ENCODE results near the gene SCD5. TPM values are rescaled to one million over a fixed set of nuclear protein-coding genes. Genes with fewer than 3 reads are reported as not detected.

SCD5 gene
- total and polyA plus RNA-seq, 2 of the 4 experiments (the other 2 are of a cell fraction): 12.4 to 13.5 TPM

GRCh38 chr4:82784681-82785610 lies 13.7 kb downstream of the SCD5 start:
- no peak overlapping the region for H3K23ac ChIP-seq (ENCODE audit: low read depth, low read length)
- H2BK20ac ChIP-seq (ENCODE audit: low read depth, low read length): no peak overlapping the region
- no peak overlapping the region for H2AFZ ChIP-seq (replicated peaks; ENCODE audit: low read length, poor library complexity)
- H2AK9ac ChIP-seq (replicated peaks; ENCODE audit: low read depth, low read length, poor library complexity): no peak overlapping the region
- H4K8ac ChIP-seq (ENCODE audit: low read depth in 2 of 2, low read length in 2 of 2): peak overlapping the region in 1 of 2 experiments; percentile 20; a peak in 1 of 4 replicates
- H3K9me1 ChIP-seq (ENCODE audit: insufficient read depth, low read length): peaks cover 8% of the 10 kb centered on the region
- TF ChIP-seq MAZ (IDR thresholded peaks at IDR 0.05; ENCODE audit: borderline replicate concordance, low read depth, low read length) (no peak), RFX5 (IDR thresholded peaks at IDR 0.05; ENCODE audit: low read depth, low read length) (no peak), USF2 (IDR thresholded peaks at IDR 0.05; ENCODE audit: low read depth, low read length) (no peak), RAD21 (IDR thresholded peaks at IDR 0.05; ENCODE audit: low read length) (no peak), NFE2L2 (IDR thresholded peaks at IDR 0.05; ENCODE audit: low read depth, low read length) (no peak), CHD1 (IDR thresholded peaks at IDR 0.05; ENCODE audit: low read depth, low read length) (no peak), BHLHE40 (IDR thresholded peaks at IDR 0.05; ENCODE audit: low read depth, low read length) (no peak), CEBPB (IDR thresholded peaks at IDR 0.05; ENCODE audit: low read depth, low read length) (no peak), POLR2A (IDR thresholded peaks at IDR 0.05; ENCODE audit: low read depth, low read length) (no peak), MAFK (IDR thresholded peaks at IDR 0.05; ENCODE audit: low read depth, low read length) (no peak), MXI1 (IDR thresholded peaks at IDR 0.05; ENCODE audit: borderline replicate concordance, low read depth, low read length) (no peak), RCOR1 (IDR thresholded peaks at IDR 0.05; ENCODE audit: insufficient replicate concordance, low read length) (no peak), CTCF (conservative IDR thresholded peaks at IDR 0.05; ENCODE audit: low read depth, low read length) (no peak)
- H3K27ac ChIP-seq (ENCODE audit: insufficient read depth, low read length): no peak overlapping the region
- no peaks in the 10 kb centered on the region for H3K9me3 ChIP-seq (ENCODE audit: control insufficient read depth, insufficient read depth, low read length)
- peaks cover 13% of the 10 kb centered on the region for H3K4me1 ChIP-seq (ENCODE audit: control insufficient read depth, insufficient read depth, low read length)
- peak overlapping the region; percentile 62; the same call in 1 of the 2 replicates for H3K4me2 ChIP-seq (ENCODE audit: low read depth, low read length)
- no peak overlapping the region for H3K4ac ChIP-seq (ENCODE audit: low read depth, low read length)
- no peak overlapping the region for H2AK5ac ChIP-seq (ENCODE audit: low read depth, low read length)
- DNase-seq (peak; percentile 67), ATAC-seq (ENCODE audit: low read depth) (peak; percentile 44)
- H3K14ac ChIP-seq (replicated peaks; ENCODE audit: low read depth, low read length): no peak overlapping the region; the same call in 1 of the 2 replicates
- no peak overlapping the region for H3K9ac ChIP-seq (ENCODE audit: low read depth, low read length)
- peaks cover 12% of the 10 kb centered on the region for H4K20me1 ChIP-seq (ENCODE audit: insufficient read depth, low read length)
- peak overlapping the region; percentile 21; the same call in 1 of the 2 replicates for H3K18ac ChIP-seq (ENCODE audit: low read depth, low read length)
- 0 out of 3 replicates have a peak overlapping the region, but pooled peaks have one; percentile 16 for H2BK15ac ChIP-seq (ENCODE audit: low read depth, low read length)
- intact Hi-C loops (cut with micrococcal nuclease) (no loop called here), in situ Hi-C loops (cut with MboI; ENCODE audit: low sequenced_read_pairs) (no loop called here), dilution Hi-C loops (cut with HindIII; ENCODE audit: low sequenced_read_pairs, unreplicated experiment) (no loop called here)
- no peak overlapping the region for H3K56ac ChIP-seq (ENCODE audit: extremely low read depth, insufficient read depth, low read length)
- H2BK5ac ChIP-seq (ENCODE audit: low read depth, low read length, poor library complexity, severe bottlenecking): no peak overlapping the region
- no peak overlapping the region for H4K91ac ChIP-seq (ENCODE audit: insufficient read depth, low read depth, low read length)
- no peaks in the 10 kb centered on the region for H3K27me3 ChIP-seq (ENCODE audit: control insufficient read depth, insufficient read depth, low read length)
- POLR2A ChIA-PET (ENCODE audit: unreplicated experiment): no interaction called here
- no peaks in the 10 kb centered on the region for H3K36me3 ChIP-seq (ENCODE audit: control insufficient read depth, insufficient read depth, low read length)
- peaks cover 38 to 41% of the 10 kb centered on the region in 2 experiments for H3K79me1 ChIP-seq (ENCODE audit: low read depth in 1 of 2, low read length in 2 of 2)
- no peak overlapping the region for H3K4me3 ChIP-seq (ENCODE audit: insufficient read depth, low read depth, low read length)
- no TSS peak for BruUV-seq (replicated peaks)
- no CpG with 5 or more reads among the region's 9 CpGs for WGBS, 2 experiments (ENCODE audit: extremely low coverage in 2 of 2, insufficient read length in 1 of 2)
- CTCF ChIA-PET: interaction anchor here (0.6 to 1.4 kb wide), 3 partner anchors 14 to 1390 kb away, joined by 3 to 4 read pairs (median 4); partner anchors contain the start of gene SCD5
- no peak overlapping the region for H4K5ac ChIP-seq (ENCODE audit: low read depth, low read length)
- H2BK120ac ChIP-seq (ENCODE audit: low read depth, low read length): no peak overlapping the region

Data from IMR-90 (cell line).